Parathyroid adenoma (tissue), 2 donors: Measurements from ENCODE around the gene ZFP1.

Experiments used
- H2AFZ ChIP-seq: fragments of 300-600 bp; sonication (generic); one replicate; pipeline ENCODE4 v1.7.0; 2017; ENCODE audit warnings: antibody characterized with exemption, mild to moderate bottlenecking
- H3K27ac ChIP-seq: fragments of 300-600 bp; sonication (generic); one replicate; pipeline ENCODE4 v1.7.0; 2017
- H3K27me3 ChIP-seq: fragments of 300-600 bp; sonication (generic); one replicate; pipeline ENCODE4 v1.7.0; 2017; ENCODE audit warnings: low read length; ENCODE audit not compliant: control insufficient read depth, insufficient read depth
- H3K36me3 ChIP-seq: fragments of 300-600 bp; sonication (generic); one replicate; pipeline ENCODE4 v1.7.0; 2017; ENCODE audit warnings: low read length; ENCODE audit not compliant: control insufficient read depth, insufficient read depth
- H3K4me1 ChIP-seq: fragments of 300-600 bp; sonication (generic); one replicate; pipeline ENCODE4 v1.7.0; 2017; ENCODE audit warnings: control low read depth
- H3K4me2 ChIP-seq: fragments of 300-600 bp; sonication (generic); one replicate; pipeline ENCODE4 v1.7.0; 2017; ENCODE audit warnings: low read length
- H3K4me3 ChIP-seq: fragments of 300-600 bp; sonication (generic); one replicate; pipeline ENCODE4 v1.7.0; 2017; ENCODE audit warnings: low read depth, low read length
- H3K79me2 ChIP-seq: fragments of 300-600 bp; sonication (generic); one replicate; pipeline ENCODE4 v1.7.0; 2017; ENCODE audit warnings: control low read depth
- H3K9ac ChIP-seq: fragments of 300-600 bp; sonication (generic); one replicate; pipeline ENCODE4 v1.7.0; 2017; ENCODE audit warnings: mild to moderate bottlenecking
- H3K9me3 ChIP-seq: fragments of 300-600 bp; sonication (generic); one replicate; pipeline ENCODE4 v1.7.0; 2017; ENCODE audit warnings: low read length; ENCODE audit not compliant: control insufficient read depth
- CTCF ChIP-seq: fragments of 300-600 bp; sonication (generic); IDR thresholded peaks from one replicate; pipeline ENCODE4 v1.7.0; 2017; ENCODE audit warnings: antibody characterized with exemption, mild to moderate bottlenecking
- donor health status: primary hyperparathyroidism.

The ZFP1 gene

GRCh38 chr16:75192606-75193264, 44.4 kb downstream of the ZFP1 start:
- H3K79me2 ChIP-seq: no peaks in the 10 kb centered on the region
- H3K27me3 ChIP-seq: no peaks in the 10 kb centered on the region
- no peak overlapping the region for H3K4me3 ChIP-seq
- H3K4me1 ChIP-seq: no peaks in the 10 kb centered on the region
- no peak overlapping the region for H2AFZ ChIP-seq
- H3K27ac ChIP-seq: no peak overlapping the region
- no peak overlapping the region for H3K9ac ChIP-seq
- no peak for TF ChIP-seq CTCF
- H3K9me3 ChIP-seq: no peaks in the 10 kb centered on the region
- no peaks in the 10 kb centered on the region for H3K36me3 ChIP-seq
- H3K4me2 ChIP-seq: no peak overlapping the region

GRCh38 chr16:75193265-75193650, 44.9 kb downstream of the ZFP1 start:
- no peaks in the 10 kb centered on the region for H3K27me3 ChIP-seq
- no peaks in the 10 kb centered on the region for H3K36me3 ChIP-seq
- no peak overlapping the region for H3K4me2 ChIP-seq
- H2AFZ ChIP-seq: no peak overlapping the region
- TF ChIP-seq CTCF: no peak
- no peak overlapping the region for H3K27ac ChIP-seq
- H3K79me2 ChIP-seq: no peaks in the 10 kb centered on the region
- H3K4me3 ChIP-seq: no peak overlapping the region
- no peaks in the 10 kb centered on the region for H3K9me3 ChIP-seq
- no peaks in the 10 kb centered on the region for H3K4me1 ChIP-seq
- H3K9ac ChIP-seq: no peak overlapping the region

GRCh38 chr16:75193730-75194444, 45.6 kb downstream of the ZFP1 start:
- Histone ChIP-seq H3K27me3 (no peaks in the 10 kb centered on the region), H3K4me2 (no peak overlapping the region), H3K4me3 (no peak overlapping the region), H3K4me1 (no peaks in the 10 kb centered on the region), H3K9me3 (no peaks in the 10 kb centered on the region), H3K27ac (no peak overlapping the region), H2AFZ (no peak overlapping the region), H3K36me3 (no peaks in the 10 kb centered on the region), H3K9ac (no peak overlapping the region), H3K79me2 (no peaks in the 10 kb centered on the region)
- TF ChIP-seq CTCF: no peak

GRCh38 chr16:75195811-75196790, 47.8 kb downstream of the ZFP1 start:
- Histone ChIP-seq H2AFZ (no peak overlapping the region), H3K4me1 (no peaks in the 10 kb centered on the region), H3K27ac (no peak overlapping the region), H3K9me3 (no peaks in the 10 kb centered on the region), H3K36me3 (no peaks in the 10 kb centered on the region), H3K4me3 (no peak overlapping the region), H3K9ac (no peak overlapping the region), H3K79me2 (no peaks in the 10 kb centered on the region), H3K27me3 (no peaks in the 10 kb centered on the region), H3K4me2 (no peak overlapping the region)
- no peak for TF ChIP-seq CTCF
